HepG2 (cell line): ENCODE results near the gene TAF3. TPM values are rescaled to one million over a fixed set of nuclear protein-coding genes. Genes with fewer than 3 reads are reported as not detected.

Experiments used
- CEBPB ChIP-seq: IDR thresholded peaks from 2 replicates; pipeline ENCODE4 v1.6.1; 2011; ENCODE audit warnings: low read depth, low read length, improper control_type of control experiment, borderline replicate concordance
- KLF6 ChIP-seq: IDR thresholded peaks from 2 replicates; pipeline ENCODE4 v1.8.0; 2016; ENCODE audit warnings: missing biosample characterization, missing genetic modification reagents
- LCORL ChIP-seq, 2 experiments: fragments of 450-650 bp in 1 of 2; sonication (generic) in 1 of 2; formaldehyde crosslinking in 1 of 2; IDR thresholded peaks; 2 replicates each; pipeline versions ENCODE4 v1.5.0 to v1.6.1; 2017 to 2020; ENCODE audit warnings: antibody characterized with exemption in 1 of 2, missing genetic modification reagents in 1 of 2
- MXD3 ChIP-seq: IDR thresholded peaks from 2 replicates; pipeline ENCODE4 v1.6.1; 2016; ENCODE audit warnings: mild to moderate bottlenecking, missing biosample characterization, missing genetic modification reagents
- MYC ChIP-seq: sonication (generic); formaldehyde crosslinking; IDR thresholded peaks from 2 replicates; pipeline ENCODE4 v1.9.0; 2021; ENCODE audit warnings: missing genetic modification reagents, borderline replicate concordance
- NCOA1 ChIP-seq: sonication (generic); formaldehyde crosslinking; IDR thresholded peaks from 2 replicates; pipeline ENCODE4 v1.9.0; 2021; ENCODE audit warnings: missing genetic modification reagents
- NCOR1 ChIP-seq: fragments of 200-600 bp; sonication (generic); IDR thresholded peaks from 2 replicates; pipeline ENCODE4 v1.7.0; 2017; ENCODE audit warnings: antibody characterized with exemption, low read length, borderline replicate concordance
- SNAPC2 ChIP-seq: sonication (generic); formaldehyde crosslinking; IDR thresholded peaks from 2 replicates; pipeline ENCODE4 v1.8.1; 2022; ENCODE audit warnings: mild to moderate bottlenecking, missing genetic modification reagents
- YY1 ChIP-seq: IDR thresholded peaks from 2 replicates; pipeline ENCODE4 v1.6.1; 2011; ENCODE audit warnings: low read length, low read depth, moderate library complexity, mild to moderate bottlenecking; ENCODE audit not compliant: insufficient read depth, insufficient replicate concordance
- ZNF143 ChIP-seq: sonication (generic); formaldehyde crosslinking; IDR thresholded peaks from 2 replicates; pipeline ENCODE4 v1.4.0; 2020; ENCODE audit warnings: missing genetic modification reagents
- ZNF33B ChIP-seq: sonication (generic); formaldehyde crosslinking; IDR thresholded peaks from 2 replicates; pipeline ENCODE4 v1.5.1; 2020; ENCODE audit warnings: mild to moderate bottlenecking, missing genetic modification reagents
- ZNF350 ChIP-seq: sonication (generic); formaldehyde crosslinking; IDR thresholded peaks from 2 replicates; pipeline ENCODE4 v1.4.0; 2020; ENCODE audit warnings: mild to moderate bottlenecking, low read depth, missing genetic modification reagents, borderline replicate concordance
- ZNF460 ChIP-seq: sonication (generic); formaldehyde crosslinking; IDR thresholded peaks from 2 replicates; pipeline ENCODE4 v1.5.1; 2020; ENCODE audit warnings: missing genetic modification reagents, mild to moderate bottlenecking, borderline replicate concordance
- ZNF547 ChIP-seq: sonication (generic); formaldehyde crosslinking; IDR thresholded peaks from 2 replicates; pipeline ENCODE4 v1.5.1; 2020; ENCODE audit warnings: mild to moderate bottlenecking, missing genetic modification reagents
- ZNF674 ChIP-seq: sonication (generic); formaldehyde crosslinking; IDR thresholded peaks from 2 replicates; pipeline ENCODE4 v1.5.0; 2020; ENCODE audit warnings: low read depth, mild to moderate bottlenecking, missing genetic modification reagents
- polyA plus RNA-seq, 8 experiments: library from polyadenylated mRNA; depleted of rRNA in 3 of 8; stranded (reverse) in 7 of 8; unstranded in 1 of 8; fragments of >200 nt; fragmentation: Illumina TruSeq in 4 of 8; extraction: Trizol in 4 of 8; gene quantifications; 2 replicates each; pipeline versions ENCODE4 v1.2.1 to v1.2.3, GENCODE V29; 2011 to 2016; ENCODE audit warnings: low read depth in 4 of 8, missing spikeins in 1 of 8, mixed read lengths in 1 of 8; ENCODE audit not compliant: insufficient read depth in 1 of 8
- total RNA-seq, 5 experiments: library from RNA; depleted of rRNA; stranded (reverse); fragments of >200 nt; fragmentation: Illumina TruSeq; extraction: Trizol; gene quantifications; 2 replicates each; pipeline ENCODE4 v1.2.3, GENCODE V29; 2016; ENCODE audit warnings: low read depth in 1 of 5
- TF ChIP-seq, protein P1 (sequence below): sonication (generic); formaldehyde crosslinking; IDR thresholded peaks from 2 replicates; pipeline ENCODE4 v1.5.0; 2020; ENCODE audit warnings: mild to moderate bottlenecking, missing genetic modification reagents, borderline replicate concordance
- TF ChIP-seq, protein P2 (sequence below): sonication (generic); formaldehyde crosslinking; IDR thresholded peaks from 2 replicates; pipeline ENCODE4 v1.4.0; 2020; ENCODE audit warnings: missing genetic modification reagents; ENCODE audit errors: not compliant biosample characterization

The TAF3 gene
- total and polyA plus RNA-seq, 2 of the 13 experiments (the other 11 are each of a cell fraction or from before 2014, with no cell fraction given): 1.7 to 2.9 TPM

DNA sequence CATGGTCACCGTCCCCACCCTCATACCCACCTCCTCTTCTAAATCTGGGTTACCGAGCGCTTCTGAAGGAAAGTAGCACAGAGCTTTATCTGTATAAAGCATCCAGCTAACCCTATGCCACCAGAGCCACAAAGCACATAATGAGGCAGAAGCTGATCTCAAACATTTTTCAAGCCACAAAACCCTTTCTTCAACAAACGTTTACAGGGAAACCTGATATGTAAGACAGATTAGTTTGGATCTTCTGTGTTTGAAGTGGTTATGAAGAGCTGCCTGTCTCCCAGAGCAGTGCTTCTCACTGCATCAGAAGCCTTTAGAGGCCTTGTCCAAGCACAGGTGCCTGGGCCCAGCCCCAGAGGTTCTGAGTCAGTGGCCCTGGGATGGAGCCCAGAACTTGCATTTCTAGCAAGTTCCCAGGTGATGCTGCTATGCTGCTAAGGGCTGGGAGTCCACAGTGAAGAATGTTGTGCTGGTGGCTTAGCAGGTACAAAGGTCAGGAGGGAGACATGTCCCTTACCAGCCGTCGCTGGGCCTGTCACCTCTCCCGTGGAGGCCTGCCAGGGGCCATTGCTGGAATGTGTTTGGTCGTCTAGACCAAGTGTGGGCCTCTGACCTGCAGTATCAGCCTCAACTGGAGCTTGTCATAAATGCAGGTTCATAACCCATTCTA is 90.4 kb downstream of the TAF3 start (continued):
- TF ChIP-seq, protein P1, sequence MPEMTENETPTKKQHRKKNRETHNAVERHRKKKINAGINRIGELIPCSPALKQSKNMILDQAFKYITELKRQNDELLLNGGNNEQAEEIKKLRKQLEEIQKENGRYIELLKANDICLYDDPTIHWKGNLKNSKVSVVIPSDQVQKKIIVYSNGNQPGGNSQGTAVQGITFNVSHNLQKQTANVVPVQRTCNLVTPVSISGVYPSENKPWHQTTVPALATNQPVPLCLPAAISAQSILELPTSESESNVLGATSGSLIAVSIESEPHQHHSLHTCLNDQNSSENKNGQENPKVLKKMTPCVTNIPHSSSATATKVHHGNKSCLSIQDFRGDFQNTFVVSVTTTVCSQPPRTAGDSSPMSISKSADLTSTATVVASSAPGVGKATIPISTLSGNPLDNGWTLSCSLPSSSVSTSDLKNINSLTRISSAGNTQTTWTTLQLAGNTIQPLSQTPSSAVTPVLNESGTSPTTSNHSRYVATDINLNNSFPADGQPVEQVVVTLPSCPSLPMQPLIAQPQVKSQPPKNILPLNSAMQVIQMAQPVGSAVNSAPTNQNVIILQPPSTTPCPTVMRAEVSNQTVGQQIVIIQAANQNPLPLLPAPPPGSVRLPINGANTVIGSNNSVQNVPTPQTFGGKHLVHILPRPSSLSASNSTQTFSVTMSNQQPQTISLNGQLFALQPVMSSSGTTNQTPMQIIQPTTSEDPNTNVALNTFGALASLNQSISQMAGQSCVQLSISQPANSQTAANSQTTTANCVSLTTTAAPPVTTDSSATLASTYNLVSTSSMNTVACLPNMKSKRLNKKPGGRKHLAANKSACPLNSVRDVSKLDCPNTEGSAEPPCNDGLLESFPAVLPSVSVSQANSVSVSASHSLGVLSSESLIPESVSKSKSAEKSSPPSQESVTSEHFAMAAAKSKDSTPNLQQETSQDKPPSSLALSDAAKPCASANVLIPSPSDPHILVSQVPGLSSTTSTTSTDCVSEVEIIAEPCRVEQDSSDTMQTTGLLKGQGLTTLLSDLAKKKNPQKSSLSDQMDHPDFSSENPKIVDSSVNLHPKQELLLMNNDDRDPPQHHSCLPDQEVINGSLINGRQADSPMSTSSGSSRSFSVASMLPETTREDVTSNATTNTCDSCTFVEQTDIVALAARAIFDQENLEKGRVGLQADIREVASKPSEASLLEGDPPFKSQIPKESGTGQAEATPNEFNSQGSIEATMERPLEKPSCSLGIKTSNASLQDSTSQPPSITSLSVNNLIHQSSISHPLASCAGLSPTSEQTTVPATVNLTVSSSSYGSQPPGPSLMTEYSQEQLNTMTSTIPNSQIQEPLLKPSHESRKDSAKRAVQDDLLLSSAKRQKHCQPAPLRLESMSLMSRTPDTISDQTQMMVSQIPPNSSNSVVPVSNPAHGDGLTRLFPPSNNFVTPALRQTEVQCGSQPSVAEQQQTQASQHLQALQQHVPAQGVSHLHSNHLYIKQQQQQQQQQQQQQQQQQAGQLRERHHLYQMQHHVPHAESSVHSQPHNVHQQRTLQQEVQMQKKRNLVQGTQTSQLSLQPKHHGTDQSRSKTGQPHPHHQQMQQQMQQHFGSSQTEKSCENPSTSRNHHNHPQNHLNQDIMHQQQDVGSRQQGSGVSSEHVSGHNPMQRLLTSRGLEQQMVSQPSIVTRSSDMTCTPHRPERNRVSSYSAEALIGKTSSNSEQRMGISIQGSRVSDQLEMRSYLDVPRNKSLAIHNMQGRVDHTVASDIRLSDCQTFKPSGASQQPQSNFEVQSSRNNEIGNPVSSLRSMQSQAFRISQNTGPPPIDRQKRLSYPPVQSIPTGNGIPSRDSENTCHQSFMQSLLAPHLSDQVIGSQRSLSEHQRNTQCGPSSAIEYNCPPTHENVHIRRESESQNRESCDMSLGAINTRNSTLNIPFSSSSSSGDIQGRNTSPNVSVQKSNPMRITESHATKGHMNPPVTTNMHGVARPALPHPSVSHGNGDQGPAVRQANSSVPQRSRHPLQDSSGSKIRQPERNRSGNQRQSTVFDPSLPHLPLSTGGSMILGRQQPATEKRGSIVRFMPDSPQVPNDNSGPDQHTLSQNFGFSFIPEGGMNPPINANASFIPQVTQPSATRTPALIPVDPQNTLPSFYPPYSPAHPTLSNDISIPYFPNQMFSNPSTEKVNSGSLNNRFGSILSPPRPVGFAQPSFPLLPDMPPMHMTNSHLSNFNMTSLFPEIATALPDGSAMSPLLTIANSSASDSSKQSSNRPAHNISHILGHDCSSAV (CRISPR knock-in tag): no peak
- TF ChIP-seq, protein P2, sequence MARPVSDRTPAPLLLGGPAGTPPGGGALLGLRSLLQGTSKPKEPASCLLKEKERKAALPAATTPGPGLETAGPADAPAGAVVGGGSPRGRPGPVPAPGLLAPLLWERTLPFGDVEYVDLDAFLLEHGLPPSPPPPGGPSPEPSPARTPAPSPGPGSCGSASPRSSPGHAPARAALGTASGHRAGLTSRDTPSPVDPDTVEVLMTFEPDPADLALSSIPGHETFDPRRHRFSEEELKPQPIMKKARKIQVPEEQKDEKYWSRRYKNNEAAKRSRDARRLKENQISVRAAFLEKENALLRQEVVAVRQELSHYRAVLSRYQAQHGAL (CRISPR knock-in tag): no peak
- no peak for TF ChIP-seq NCOA1 (CRISPR knock-in tag)
- no peak for TF ChIP-seq LCORL (IDR thresholded peaks at IDR 0.05)
- 0 out of 2 replicates have a peak, but pooled peaks have one; percentile 19 for TF ChIP-seq LCORL (CRISPR knock-in tag; IDR thresholded peaks at IDR 0.05)
- no peak for TF ChIP-seq SNAPC2 (CRISPR knock-in tag)
- peak; percentile 51 for TF ChIP-seq ZNF350 (CRISPR knock-in tag)
- TF ChIP-seq CEBPB: no peak
- TF ChIP-seq ZNF674 (CRISPR knock-in tag): no peak
- no peak for TF ChIP-seq ZNF547 (CRISPR knock-in tag)
- peak; percentile 83; the same call in 1 of the 2 replicates for TF ChIP-seq NCOR1
- TF ChIP-seq MXD3: no peak
- no peak for TF ChIP-seq ZNF143 (CRISPR knock-in tag)
- no peak for TF ChIP-seq ZNF460
- peak; percentile 62 for TF ChIP-seq YY1
- TF ChIP-seq MYC (CRISPR knock-in tag): no peak; the same call in 1 of the 2 replicates
- no peak for TF ChIP-seq ZNF33B (CRISPR knock-in tag)
- TF ChIP-seq KLF6 (CRISPR knock-in tag): no peak
